PC-3 (cell line): Measurements from ENCODE around the gene PPP2R1B. TPM values are rescaled to one million over a fixed set of nuclear protein-coding genes. Genes with fewer than 3 reads are reported as not detected.

Experiments used
- ATAC-seq: fragments of 200-7000 bp; cut with Tn5 transposase; 2 replicates; pipeline ENCODE4 v1.9.1; 2020; ENCODE audit warnings: mild to moderate bottlenecking, moderate library complexity
- BruUV-seq: library from RNA; stranded (reverse); fragments of 400-500 nt; replicated peaks from 2 replicates; lab custom pipeline; 2021; lab: Mats Ljungman, UMichigan
- CTCF ChIA-PET: fragments of 300-600 bp; sonication (Branson Sonifier 250); formaldehyde crosslinking; loops from one replicate; lab custom pipeline; 2022; ENCODE audit warnings: antibody characterized with exemption; lab: Charles Lee
- POLR2A ChIA-PET: fragments of 300-600 bp; sonication (Branson Sonifier 250); formaldehyde crosslinking; loops from one replicate; lab custom pipeline; 2022; ENCODE audit warnings: antibody characterized with exemption; ENCODE audit not compliant: unreplicated experiment; lab: Charles Lee
- DNase-seq: peaks from one replicate; pipeline ENCODE4 v3.0.0-alpha.2; 2015
- H2AFZ ChIP-seq: fragments of 300-600 bp; sonication (generic); 2 replicates; pipeline ENCODE4 v1.6.0; 2016; ENCODE audit warnings: antibody characterized with exemption, low read length
- H3F3A ChIP-seq: fragments of 300-600 bp; sonication (generic); one replicate; pipeline ENCODE4 v1.6.0; 2017; ENCODE audit warnings: antibody characterized with exemption, low read length, control low read depth, mild to moderate bottlenecking; ENCODE audit not compliant: unreplicated experiment
- H3K27ac ChIP-seq: fragments of 300-600 bp; sonication (generic); 2 replicates; pipeline ENCODE4 v1.5.1; 2016; ENCODE audit warnings: mild to moderate bottlenecking, low read length
- H3K27me3 ChIP-seq: fragments of 300-600 bp; sonication (generic); 2 replicates; pipeline ENCODE4 v1.6.1; 2016; ENCODE audit warnings: low read length, mixed read lengths
- H3K36me3 ChIP-seq: fragments of 300-600 bp; sonication (generic); 2 replicates; pipeline ENCODE4 v1.6.1; 2016; ENCODE audit warnings: low read depth, mixed run types, low read length, mixed read lengths
- H3K4me1 ChIP-seq: fragments of 300-600 bp; sonication (generic); 2 replicates; pipeline ENCODE4 v1.5.1; 2016; ENCODE audit warnings: low read length; ENCODE audit not compliant: insufficient read depth
- H3K4me2 ChIP-seq: fragments of 300-600 bp; sonication (generic); 2 replicates; pipeline ENCODE4 v1.6.0; 2016; ENCODE audit warnings: low read length
- H3K4me3 ChIP-seq: fragments of 300-600 bp; sonication (generic); 2 replicates; pipeline ENCODE4 v1.5.1; 2016; ENCODE audit warnings: mild to moderate bottlenecking, low read length, mixed read lengths
- H3K79me2 ChIP-seq: fragments of 300-600 bp; sonication (generic); 2 replicates; pipeline ENCODE4 v1.6.1; 2017; ENCODE audit warnings: low read length, mixed read lengths
- H3K9ac ChIP-seq: fragments of 300-600 bp; sonication (generic); 2 replicates; pipeline ENCODE4 v1.6.0; 2016; ENCODE audit warnings: mild to moderate bottlenecking, low read length
- H3K9me2 ChIP-seq: fragments of 300-600 bp; sonication (generic); replicated peaks from 2 replicates; pipeline ENCODE4 v1.6.1; 2016; ENCODE audit warnings: mixed run types, low read length, mixed read lengths
- H3K9me3 ChIP-seq: fragments of 300-600 bp; sonication (generic); 2 replicates; pipeline ENCODE4 v1.6.1; 2016; ENCODE audit warnings: low read length, mixed read lengths
- H4K20me1 ChIP-seq: fragments of 300-600 bp; sonication (generic); 2 replicates; pipeline ENCODE4 v1.6.1; 2016; ENCODE audit warnings: low read length, mixed read lengths
- CTCF ChIP-seq: fragments of 300-600 bp; sonication (generic); conservative IDR thresholded peaks from 2 replicates; pipeline ENCODE4 v1.5.1; 2017; ENCODE audit warnings: antibody characterized with exemption, low read depth, mild to moderate bottlenecking, low read length
- EZH2 ChIP-seq: fragments of 300-600 bp; sonication (generic); IDR thresholded peaks from one replicate; pipeline ENCODE4 v1.6.1; 2017; ENCODE audit warnings: antibody characterized with exemption, mild to moderate bottlenecking, low read length; ENCODE audit not compliant: unreplicated experiment
- EZH2phosphoT487 ChIP-seq: fragments of 300-600 bp; sonication (generic); IDR thresholded peaks from 2 replicates; pipeline ENCODE4 v1.6.1; 2018; ENCODE audit warnings: mild to moderate bottlenecking, antibody characterized with exemption, low read length, borderline replicate concordance
- intact Hi-C: fragments of 100-400 bp; cut with micrococcal nuclease; formaldehyde crosslinking; loops from 2 replicates; pipeline ENCODE4 v1.9.0; 2023
- total RNA-seq: library from RNA; depleted of rRNA; stranded (reverse); fragments of >200 nt; gene quantifications from 2 replicates; pipeline ENCODE4 v1.2.3, GENCODE V29; 2014

PPP2R1B gene
- total RNA-seq, 1 experiment from 2014 or later: 41.5 TPM

- Histone ChIP-seq H3K9ac (no peak overlapping the region), H2AFZ (no peak overlapping the region), H3K9me2 (no peaks in the 10 kb centered on the region), H3K27me3 (no peaks in the 10 kb centered on the region), H3K4me1 (no peaks in the 10 kb centered on the region), H3K79me2 (no peaks in the 10 kb centered on the region), H3K27ac (no peak overlapping the region), H4K20me1 (no peaks in the 10 kb centered on the region), H3K36me3 (peaks cover 18% of the 10 kb centered on the region), H3K9me3 (no peaks in the 10 kb centered on the region), H3K4me3 (no peak overlapping the region), H3K4me2 (no peak overlapping the region), H3F3A (no peaks in the 10 kb centered on the region)
- BruUV-seq: no TSS peak
- ChIA-PET POLR2A (no interaction called here), CTCF (interaction anchor here (0.6 to 0.7 kb wide), 2 partner anchors 9 to 124 kb away, joined by 3 to 4 read pairs; no protein-coding TSS in a partner anchor)
- no peak for ATAC-seq
- DNase-seq: no peak
- intact Hi-C loops: no loop called here
- no peak for TF ChIP-seq CTCF
- TF ChIP-seq EZH2phosphoT487: no peak
These were observed 22.3 kb upstream of the PPP2R1B start for GRCh38 chr11:111788464-111788863.

GRCh38 chr11:111788051-111788450 is 21.9 kb upstream of the PPP2R1B start:
- no peak for ATAC-seq
- CTCF ChIA-PET: interaction anchor here (0.6 kb wide), 1 partner anchor 10 kb away, joined by 4 read pairs; no protein-coding TSS in a partner anchor
- no peak overlapping the region for H3K27ac ChIP-seq
- no peaks in the 10 kb centered on the region for H3K9me2 ChIP-seq
- no peak overlapping the region for H2AFZ ChIP-seq
- H3F3A ChIP-seq: no peaks in the 10 kb centered on the region
- peaks cover 18% of the 10 kb centered on the region for H3K36me3 ChIP-seq
- TF ChIP-seq EZH2phosphoT487 (no peak), EZH2 (no peak), CTCF (no peak)
- BruUV-seq: no TSS peak
- no peaks in the 10 kb centered on the region for H4K20me1 ChIP-seq
- no peak for DNase-seq
- no peaks in the 10 kb centered on the region for H3K79me2 ChIP-seq
- POLR2A ChIA-PET: no interaction called here
- H3K27me3 ChIP-seq: no peaks in the 10 kb centered on the region
- no peak overlapping the region for H3K9ac ChIP-seq
- H3K4me2 ChIP-seq: no peak overlapping the region
- intact Hi-C loops: no loop called here
- H3K4me1 ChIP-seq: no peaks in the 10 kb centered on the region
- H3K4me3 ChIP-seq: no peak overlapping the region
- H3K9me3 ChIP-seq: no peaks in the 10 kb centered on the region

- Histone ChIP-seq H3K27me3 (no peaks in the 10 kb centered on the region), H2AFZ (no peak overlapping the region), H3K36me3 (peaks cover 14% of the 10 kb centered on the region), H3K4me3 (no peak overlapping the region), H3K4me1 (no peaks in the 10 kb centered on the region), H3K27ac (no peak overlapping the region), H3K79me2 (no peaks in the 10 kb centered on the region), H3F3A (no peaks in the 10 kb centered on the region), H3K9ac (no peak overlapping the region), H3K4me2 (no peak overlapping the region), H3K9me2 (no peaks in the 10 kb centered on the region), H4K20me1 (no peaks in the 10 kb centered on the region), H3K9me3 (no peaks in the 10 kb centered on the region)
- DNase-seq: no peak
- TF ChIP-seq CTCF: no peak
- TF ChIP-seq EZH2phosphoT487: no peak
- no peak for TF ChIP-seq EZH2
- ChIA-PET POLR2A (no interaction called here), CTCF (no interaction called here)
- no TSS peak for BruUV-seq
- no peak for ATAC-seq
- intact Hi-C loops: no loop called here
These were observed 19.8 kb upstream of the PPP2R1B start for GRCh38 chr11:111785886-111786412.
